Measurements from ENCODE around the gene INSM2.

INSM2 gene

DNA sequence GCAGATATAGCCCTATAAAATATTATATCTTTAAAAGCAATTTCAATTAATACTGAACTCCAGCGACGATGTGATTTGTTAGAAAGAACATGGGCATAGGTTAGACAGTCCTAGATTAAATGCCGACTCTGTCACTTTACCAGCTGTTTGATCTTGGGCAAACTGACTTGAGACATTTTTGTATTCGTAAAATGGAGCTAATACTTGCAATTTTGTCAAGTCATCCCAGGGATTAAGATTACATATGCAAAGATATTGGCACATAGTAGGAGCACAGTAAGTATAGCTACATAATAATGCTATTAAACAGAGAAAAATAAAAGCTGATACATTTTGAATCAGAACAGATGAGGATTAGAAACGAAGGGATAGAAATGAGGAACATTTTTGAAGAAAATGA lies 9.0 kb downstream of the INSM2 start:
- no peak for DNase-seq (ENCODE audit: low spot score)

DNA sequence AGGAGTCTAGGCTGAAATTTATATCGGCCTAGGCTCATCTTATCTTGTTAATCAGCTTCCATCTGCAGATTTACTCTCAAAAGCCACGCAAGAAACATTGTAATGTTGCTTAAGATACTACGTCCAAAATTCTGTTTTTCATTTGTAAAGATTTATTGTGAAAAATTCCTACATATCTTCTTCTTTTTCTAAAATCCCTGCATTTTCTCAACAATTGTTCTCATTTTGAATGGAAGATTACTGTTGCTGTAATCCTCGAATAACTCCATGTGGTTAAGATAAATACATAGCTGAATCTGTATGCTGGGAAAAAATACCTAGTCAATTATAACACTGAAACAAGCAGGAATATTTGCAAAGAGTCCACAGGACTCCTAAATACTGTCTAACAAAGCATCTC lies 15.6 kb downstream of the INSM2 start:
- DNase-seq (ENCODE audit: low spot score), result no peak

DNA sequence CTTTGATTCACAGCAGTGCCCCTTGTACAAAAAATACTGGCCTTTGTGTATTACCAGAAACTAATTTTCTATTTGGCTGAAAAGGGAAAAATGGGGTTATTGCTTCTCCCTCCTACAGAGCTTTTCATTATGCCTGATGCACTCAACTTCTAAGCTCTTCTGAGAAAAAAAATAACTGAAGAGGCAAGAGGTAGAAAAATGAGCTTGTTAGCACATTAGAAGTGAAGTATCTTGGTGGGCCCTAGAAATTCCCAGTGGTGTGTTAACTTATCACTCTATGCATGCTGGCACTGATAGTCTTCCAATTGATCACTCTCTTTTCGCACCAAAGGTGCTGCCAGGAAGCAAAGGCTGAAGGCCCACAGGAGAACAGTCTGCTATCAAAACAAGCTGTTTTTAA lies 17.1 kb downstream of the INSM2 start:
- DNase-seq (ENCODE audit: low spot score), result no peak

DNA sequence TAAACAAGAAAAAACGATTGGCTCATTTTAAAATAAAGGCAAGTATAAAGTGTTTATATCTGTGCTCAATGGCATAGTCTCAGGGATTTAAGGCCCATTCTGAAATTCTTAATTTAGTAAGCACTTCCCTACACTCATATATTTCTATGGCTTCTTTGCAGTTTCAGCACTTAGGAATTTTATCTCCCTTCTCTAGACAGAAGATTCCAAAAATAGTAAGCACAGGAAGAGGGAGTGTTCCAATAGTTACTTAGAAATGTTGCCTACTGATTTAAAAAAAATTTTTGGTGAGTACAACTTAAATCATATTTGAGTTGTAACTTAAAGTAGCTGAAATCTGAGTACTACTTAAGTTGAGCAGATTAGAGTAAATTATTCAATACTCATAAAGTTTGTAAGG lies 19.8 kb downstream of the INSM2 start:
- peak; percentile 27 for DNase-seq (ENCODE audit: low spot score)

DNA sequence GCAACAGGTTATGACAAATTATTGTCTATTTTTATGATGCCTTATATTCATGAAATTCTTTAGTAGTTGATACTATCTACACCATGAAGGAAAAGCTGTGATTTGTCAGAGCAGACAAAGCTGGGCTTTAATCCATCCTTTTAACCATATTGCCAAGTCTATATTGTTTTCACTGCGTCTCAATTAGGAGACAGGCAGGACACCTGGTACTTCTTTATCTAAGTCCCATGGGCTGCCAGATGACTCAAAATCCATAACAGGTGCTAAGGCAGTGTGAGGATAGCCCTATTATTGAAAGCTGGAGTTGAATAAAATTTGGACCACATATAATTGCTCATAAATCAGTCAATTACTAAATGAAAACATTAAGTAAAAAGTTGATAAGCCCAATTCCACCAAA lies 22.6 kb downstream of the INSM2 start:
- no peak for DNase-seq (ENCODE audit: low spot score)

DNA sequence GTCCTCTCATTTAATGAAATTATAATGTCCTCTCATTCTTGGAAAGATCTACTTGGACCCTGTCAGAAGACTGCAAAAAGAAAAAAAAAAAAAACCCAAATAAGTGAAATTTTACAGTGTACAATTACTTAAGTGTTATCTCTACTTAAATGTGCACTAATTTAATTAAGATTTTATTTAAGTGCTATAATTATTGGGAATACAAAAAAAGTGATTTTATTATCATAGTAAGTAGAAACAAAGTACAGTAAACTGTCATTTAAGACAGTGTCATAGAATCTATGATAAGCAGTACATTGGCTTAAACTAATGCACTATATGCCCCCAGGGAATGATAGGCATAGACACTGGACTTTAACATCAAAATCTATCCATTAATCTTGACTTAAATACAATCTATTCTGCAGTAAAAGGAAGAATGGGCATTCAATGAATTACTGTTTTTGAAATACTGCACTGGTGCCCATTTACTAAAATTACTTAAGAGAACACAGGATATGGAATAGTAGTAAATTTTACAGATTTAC lies 23.3 kb downstream of the INSM2 start:
- no peak for DNase-seq (ENCODE audit: low spot score)

DNA sequence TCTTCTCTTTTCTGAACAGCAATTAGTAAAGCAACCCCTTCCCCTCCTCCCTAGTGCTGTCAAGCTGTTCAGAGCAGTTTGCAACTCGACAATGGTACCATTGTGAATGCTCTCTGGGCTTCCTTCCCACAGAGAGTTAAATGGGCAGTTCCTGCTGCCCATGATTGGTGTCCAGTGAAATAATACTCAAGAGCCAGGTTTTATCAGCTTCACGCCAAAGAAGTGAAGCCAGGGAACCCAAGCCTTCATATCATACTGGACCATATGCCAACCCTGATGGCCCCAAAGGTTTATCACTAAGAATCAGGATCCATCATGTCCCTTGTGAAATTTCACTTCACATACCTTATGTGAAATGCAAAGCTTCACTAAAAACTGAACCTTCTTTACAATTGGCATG lies 24.7 kb downstream of the INSM2 start:
- no peak for DNase-seq (ENCODE audit: low spot score)

DNA sequence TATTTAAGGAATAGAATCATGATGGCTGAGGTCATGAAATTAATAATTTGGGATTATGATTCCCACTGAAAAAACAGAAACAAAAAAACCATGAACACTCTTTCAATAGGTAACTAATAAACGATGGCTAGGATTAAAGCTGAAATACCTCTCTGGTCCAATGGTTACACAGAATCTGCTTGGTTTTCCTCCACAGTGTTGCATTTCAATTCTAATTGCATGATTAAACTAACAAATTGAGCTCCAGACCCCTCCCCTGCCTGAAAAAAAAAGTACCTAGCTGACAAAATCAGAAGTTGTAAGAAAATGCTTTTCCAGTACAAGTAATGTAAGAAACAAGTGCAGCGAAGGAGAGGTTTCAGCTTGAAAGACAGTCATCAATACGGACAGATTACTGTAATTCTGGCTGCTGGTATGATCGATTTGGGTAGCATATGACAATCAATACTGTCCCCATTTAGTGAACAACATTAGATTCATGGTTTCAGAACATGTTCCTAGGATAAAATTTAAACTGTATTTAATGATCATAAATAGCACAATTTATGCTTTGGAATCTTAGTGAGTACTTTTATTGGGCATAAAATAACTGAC lies 32.0 kb downstream of the INSM2 start:
- no peak for DNase-seq (ENCODE audit: low spot score)

DNA sequence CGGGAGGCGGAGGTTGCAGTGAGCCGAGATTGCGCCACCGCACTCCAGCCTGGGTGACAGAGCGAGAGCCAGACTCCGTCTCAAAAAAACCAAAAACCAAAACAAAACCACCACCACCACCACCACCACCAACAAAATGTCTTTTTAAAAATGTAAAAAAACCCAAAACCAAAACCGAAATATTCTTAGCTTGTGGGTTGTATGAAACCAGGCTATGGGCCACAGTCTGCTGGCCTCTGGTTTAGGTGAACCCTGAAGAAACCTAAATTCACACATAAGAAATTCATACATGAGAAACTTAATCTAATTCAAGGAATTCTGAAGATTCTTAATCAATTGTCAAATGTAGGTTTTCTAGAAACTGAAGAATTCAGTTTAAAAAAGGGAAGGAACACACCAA lies 37.6 kb downstream of the INSM2 start:
- DNase-seq (ENCODE audit: low spot score), result no peak

DNA sequence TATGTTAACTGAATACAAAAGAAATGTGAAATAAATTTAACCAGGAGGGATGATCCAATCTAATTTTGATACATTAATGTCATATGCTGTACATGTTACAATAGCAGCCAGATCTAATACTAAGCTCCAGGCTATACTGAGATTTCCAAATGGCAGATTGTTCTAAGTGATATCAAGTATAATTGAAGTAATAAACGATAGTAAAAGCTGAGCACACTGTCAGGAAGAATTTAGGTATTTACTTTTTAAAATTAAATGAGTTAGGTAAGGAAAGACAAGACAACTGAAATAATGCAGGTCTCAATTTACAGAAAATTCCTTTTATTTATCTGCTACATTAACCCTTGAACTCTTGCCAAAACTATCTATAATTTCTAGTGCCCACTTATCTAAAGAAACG lies 39.9 kb downstream of the INSM2 start:
- DNase-seq (ENCODE audit: low spot score), result no peak

DNA sequence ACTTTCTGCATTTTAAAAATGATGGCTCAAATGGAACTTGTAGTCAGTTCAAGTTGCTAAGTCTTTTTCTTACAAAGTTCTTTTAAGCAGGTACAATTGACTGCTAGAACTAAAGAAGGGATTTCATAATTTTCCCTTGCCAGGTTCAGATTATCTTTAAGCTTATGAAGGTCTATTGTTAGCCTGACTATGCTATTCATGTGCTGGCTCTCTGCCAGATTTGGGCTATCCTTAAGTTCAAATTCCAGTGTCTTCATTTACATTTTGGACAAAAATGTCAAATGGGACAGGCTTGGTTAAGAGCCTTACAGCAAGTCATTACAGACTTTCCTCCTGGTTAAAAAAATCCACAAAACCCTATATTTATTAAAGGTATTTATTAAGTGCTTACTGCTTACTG lies 42.3 kb downstream of the INSM2 start:
- no peak for DNase-seq (ENCODE audit: low spot score)

DNA sequence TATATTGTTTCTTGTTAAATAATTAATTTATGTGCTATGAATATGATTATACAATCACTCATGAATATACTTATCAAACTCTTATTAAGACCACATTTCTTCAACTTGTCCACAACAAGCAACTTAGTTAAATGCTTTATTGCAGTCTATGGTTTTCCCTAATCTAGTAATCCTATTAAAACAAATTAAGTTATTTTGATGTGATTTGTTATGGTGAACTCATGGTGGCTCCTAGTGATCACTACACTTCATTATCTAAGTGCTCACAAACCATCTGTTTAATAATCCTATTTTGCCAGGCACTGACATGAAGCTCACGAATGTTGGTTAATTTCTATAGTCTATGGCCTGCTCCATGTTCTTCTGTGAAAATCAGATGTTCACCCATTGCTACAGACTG lies 42.9 kb downstream of the INSM2 start:
- DNase-seq (ENCODE audit: low spot score), result no peak

DNA sequence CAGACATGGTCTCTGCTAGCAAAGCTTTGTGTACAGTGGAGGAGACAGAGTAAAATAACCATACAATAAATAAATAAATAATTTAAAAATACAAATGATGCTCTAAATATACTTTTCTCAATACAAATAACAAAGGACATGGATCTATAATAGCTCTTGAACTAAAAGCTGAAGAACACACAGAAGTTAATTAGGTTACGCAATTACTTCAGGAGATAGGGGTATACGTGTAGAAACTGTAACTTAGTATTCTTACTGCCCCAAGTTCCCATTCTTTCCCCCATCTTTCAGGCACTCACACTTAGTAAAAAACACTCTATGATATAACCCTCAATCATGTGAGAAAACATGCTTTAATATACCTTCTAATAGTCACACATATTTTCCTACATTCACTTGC lies 44.2 kb downstream of the INSM2 start:
- DNase-seq (ENCODE audit: low spot score), result no peak

DNA sequence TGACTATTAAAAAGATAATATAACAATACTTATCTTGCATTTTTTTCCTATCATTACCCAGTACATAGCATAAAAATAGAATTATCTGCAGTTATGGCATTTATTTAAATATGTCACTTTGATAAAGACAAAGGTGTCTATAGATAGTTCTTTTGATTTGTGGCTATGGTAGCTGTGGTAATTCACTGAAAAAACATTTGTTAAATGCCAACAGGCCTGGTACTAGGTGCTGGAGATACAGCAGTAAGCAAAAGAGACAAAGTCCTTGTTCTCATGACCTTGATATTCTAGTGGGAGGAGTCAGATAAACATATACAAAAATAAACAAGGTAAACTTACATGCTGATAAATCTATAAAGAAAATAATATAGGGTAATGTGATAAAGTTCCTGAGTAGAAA lies 44.7 kb downstream of the INSM2 start:
- DNase-seq (ENCODE audit: low spot score), result no peak

All from AG08395 (cell line).